ENCODE results near the gene ASRGL1. TPM values are rescaled to one million over a fixed set of nuclear protein-coding genes. Genes with fewer than 3 reads are reported as not detected.

ASRGL1 gene
- total and polyA plus RNA-seq, 4 donors, result 3.7 to 15.2 (median 8.1) TPM

DNA sequence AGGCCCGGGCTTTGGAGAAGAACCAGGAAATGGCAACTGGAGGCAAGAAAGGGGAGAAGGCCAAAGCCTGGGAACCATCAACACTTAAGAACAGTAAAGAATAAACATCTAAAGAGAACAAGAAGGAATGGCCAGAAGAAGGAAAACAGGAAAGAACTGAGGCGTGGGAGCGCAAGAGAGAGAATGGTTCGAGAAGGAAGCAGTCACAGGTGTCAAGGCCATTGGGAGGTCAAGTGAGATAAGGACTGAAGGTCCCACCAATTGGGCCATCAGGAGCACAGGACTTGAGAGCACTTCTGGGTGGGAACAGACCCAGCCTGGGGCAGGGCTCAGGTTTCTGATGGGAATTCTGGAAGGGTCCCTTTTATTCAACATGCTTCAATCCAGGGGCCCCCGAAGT lies 80.9 kb downstream of the ASRGL1 start:
- H3K4me3 ChIP-seq (ENCODE audit: low read depth in 1 of 3, low read length in 3 of 3), result no peak overlapping the region
- no peak for DNase-seq (ENCODE audit: low spot score)
- WGBS, result 86% methylated on average over 5 of the region's 5 CpGs

DNA sequence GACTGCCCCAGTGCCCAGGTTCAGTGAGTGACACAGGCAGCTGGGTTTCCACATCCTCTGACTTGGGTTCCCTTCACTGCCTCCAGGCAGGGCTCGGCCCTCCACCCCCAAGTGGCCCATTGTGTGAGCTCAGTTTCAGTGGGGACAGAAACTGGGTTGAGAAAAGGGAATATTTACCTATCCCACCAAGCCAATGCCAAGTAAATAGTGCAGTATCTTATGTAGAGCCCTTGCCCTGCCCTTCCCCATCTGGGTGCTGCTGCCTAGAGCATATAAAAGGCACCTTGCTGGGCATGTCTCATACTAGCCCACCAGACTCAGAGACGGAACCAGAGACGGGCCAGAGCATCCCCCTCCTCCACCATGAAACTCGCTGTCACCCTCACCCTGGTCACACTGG lies 81.5 kb downstream of the ASRGL1 start, which contains the start of gene SCGB1A1:
SCGB1A1 (plus strand) TSS at position 301 of the 400 bp plus-strand sequence; CDS start at position 364, 63 bp downstream.
- no peak within 1 kb of the TSS for H3K9ac ChIP-seq (ENCODE audit: low read depth in 1 of 2, low read length in 2 of 2)
- DNase-seq (ENCODE audit: low spot score), result no peak
- H3K27ac ChIP-seq (ENCODE audit: low read depth in 1 of 2, low read length in 2 of 2), result peak within 1 kb of the TSS in 1 of 2 donors; percentile 20
- no peaks in the 10 kb centered on the region for H3K27me3 ChIP-seq (ENCODE audit: control insufficient read depth in 4 of 4, insufficient read depth in 4 of 4, low read length in 3 of 4)
- WGBS, result 73% methylated on average over 4 of the region's 4 CpGs
- no peaks in the 10 kb centered on the region for H3K36me3 ChIP-seq (ENCODE audit: control insufficient read depth in 4 of 4, insufficient read depth in 3 of 4, low read depth in 1 of 4, low read length in 3 of 4)
- no peak within 1 kb of the TSS for H3K4me3 ChIP-seq (ENCODE audit: low read depth in 1 of 3, low read length in 3 of 3)
- H3K4me1 ChIP-seq (ENCODE audit: control insufficient read depth in 4 of 4, insufficient read depth in 4 of 4, low read length in 3 of 4), result no peaks in the 10 kb centered on the region
- H3K9me3 ChIP-seq (ENCODE audit: control insufficient read depth in 4 of 4, low read length in 3 of 4), result no peaks in the 10 kb centered on the region
- TF ChIP-seq, protein P1, sequence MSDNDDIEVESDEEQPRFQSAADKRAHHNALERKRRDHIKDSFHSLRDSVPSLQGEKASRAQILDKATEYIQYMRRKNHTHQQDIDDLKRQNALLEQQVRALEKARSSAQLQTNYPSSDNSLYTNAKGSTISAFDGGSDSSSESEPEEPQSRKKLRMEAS (IDR thresholded peaks at IDR 0.05), result no peak
- TF ChIP-seq HNF4A (conservative IDR thresholded peaks at IDR 0.05) (no peak), YY1 (IDR thresholded peaks at IDR 0.05) (no peak), HNF4G (IDR thresholded peaks at IDR 0.05) (no peak), NR2F2 (IDR thresholded peaks at IDR 0.05) (no peak)
- TF ChIP-seq, protein P2, sequence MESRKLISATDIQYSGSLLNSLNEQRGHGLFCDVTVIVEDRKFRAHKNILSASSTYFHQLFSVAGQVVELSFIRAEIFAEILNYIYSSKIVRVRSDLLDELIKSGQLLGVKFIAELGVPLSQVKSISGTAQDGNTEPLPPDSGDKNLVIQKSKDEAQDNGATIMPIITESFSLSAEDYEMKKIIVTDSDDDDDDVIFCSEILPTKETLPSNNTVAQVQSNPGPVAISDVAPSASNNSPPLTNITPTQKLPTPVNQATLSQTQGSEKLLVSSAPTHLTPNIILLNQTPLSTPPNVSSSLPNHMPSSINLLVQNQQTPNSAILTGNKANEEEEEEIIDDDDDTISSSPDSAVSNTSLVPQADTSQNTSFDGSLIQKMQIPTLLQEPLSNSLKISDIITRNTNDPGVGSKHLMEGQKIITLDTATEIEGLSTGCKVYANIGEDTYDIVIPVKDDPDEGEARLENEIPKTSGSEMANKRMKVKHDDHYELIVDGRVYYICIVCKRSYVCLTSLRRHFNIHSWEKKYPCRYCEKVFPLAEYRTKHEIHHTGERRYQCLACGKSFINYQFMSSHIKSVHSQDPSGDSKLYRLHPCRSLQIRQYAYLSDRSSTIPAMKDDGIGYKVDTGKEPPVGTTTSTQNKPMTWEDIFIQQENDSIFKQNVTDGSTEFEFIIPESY (IDR thresholded peaks at IDR 0.05), result no peak

More for the DNA sequence above, 80.9 kb downstream of the ASRGL1 start:
- H3K27me3 ChIP-seq (ENCODE audit: control insufficient read depth in 4 of 4, insufficient read depth in 4 of 4, low read length in 3 of 4), result no peaks in the 10 kb centered on the region
- no peaks in the 10 kb centered on the region for H3K4me1 ChIP-seq (ENCODE audit: control insufficient read depth in 4 of 4, insufficient read depth in 4 of 4, low read length in 3 of 4)
- H3K36me3 ChIP-seq (ENCODE audit: control insufficient read depth in 4 of 4, insufficient read depth in 3 of 4, low read depth in 1 of 4, low read length in 3 of 4), result no peaks in the 10 kb centered on the region
- H3K27ac ChIP-seq (ENCODE audit: low read depth in 1 of 2, low read length in 2 of 2), result no peak overlapping the region
- TF ChIP-seq SP1 (IDR thresholded peaks at IDR 0.05) (no peak), NR2F2 (IDR thresholded peaks at IDR 0.05) (no peak), HNF4G (IDR thresholded peaks at IDR 0.05) (no peak), RAD21 (IDR thresholded peaks at IDR 0.05) (no peak), YY1 (IDR thresholded peaks at IDR 0.05) (no peak), FOXA2 (IDR thresholded peaks at IDR 0.05) (no peak), EGR1 (IDR thresholded peaks at IDR 0.05; ENCODE audit: low read depth in 2 of 2) (no peak), GABPA (IDR thresholded peaks at IDR 0.05 in 1 of 2, conservative IDR thresholded peaks at IDR 0.05 in 1 of 2) (no peak), JUND (IDR thresholded peaks at IDR 0.05) (no peak)
- TF ChIP-seq, protein P3, sequence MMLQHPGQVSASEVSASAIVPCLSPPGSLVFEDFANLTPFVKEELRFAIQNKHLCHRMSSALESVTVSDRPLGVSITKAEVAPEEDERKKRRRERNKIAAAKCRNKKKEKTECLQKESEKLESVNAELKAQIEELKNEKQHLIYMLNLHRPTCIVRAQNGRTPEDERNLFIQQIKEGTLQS (IDR thresholded peaks at IDR 0.05), result no peak
- TF ChIP-seq, protein P4, sequence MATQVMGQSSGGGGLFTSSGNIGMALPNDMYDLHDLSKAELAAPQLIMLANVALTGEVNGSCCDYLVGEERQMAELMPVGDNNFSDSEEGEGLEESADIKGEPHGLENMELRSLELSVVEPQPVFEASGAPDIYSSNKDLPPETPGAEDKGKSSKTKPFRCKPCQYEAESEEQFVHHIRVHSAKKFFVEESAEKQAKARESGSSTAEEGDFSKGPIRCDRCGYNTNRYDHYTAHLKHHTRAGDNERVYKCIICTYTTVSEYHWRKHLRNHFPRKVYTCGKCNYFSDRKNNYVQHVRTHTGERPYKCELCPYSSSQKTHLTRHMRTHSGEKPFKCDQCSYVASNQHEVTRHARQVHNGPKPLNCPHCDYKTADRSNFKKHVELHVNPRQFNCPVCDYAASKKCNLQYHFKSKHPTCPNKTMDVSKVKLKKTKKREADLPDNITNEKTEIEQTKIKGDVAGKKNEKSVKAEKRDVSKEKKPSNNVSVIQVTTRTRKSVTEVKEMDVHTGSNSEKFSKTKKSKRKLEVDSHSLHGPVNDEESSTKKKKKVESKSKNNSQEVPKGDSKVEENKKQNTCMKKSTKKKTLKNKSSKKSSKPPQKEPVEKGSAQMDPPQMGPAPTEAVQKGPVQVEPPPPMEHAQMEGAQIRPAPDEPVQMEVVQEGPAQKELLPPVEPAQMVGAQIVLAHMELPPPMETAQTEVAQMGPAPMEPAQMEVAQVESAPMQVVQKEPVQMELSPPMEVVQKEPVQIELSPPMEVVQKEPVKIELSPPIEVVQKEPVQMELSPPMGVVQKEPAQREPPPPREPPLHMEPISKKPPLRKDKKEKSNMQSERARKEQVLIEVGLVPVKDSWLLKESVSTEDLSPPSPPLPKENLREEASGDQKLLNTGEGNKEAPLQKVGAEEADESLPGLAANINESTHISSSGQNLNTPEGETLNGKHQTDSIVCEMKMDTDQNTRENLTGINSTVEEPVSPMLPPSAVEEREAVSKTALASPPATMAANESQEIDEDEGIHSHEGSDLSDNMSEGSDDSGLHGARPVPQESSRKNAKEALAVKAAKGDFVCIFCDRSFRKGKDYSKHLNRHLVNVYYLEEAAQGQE (IDR thresholded peaks at IDR 0.05), result no peak
- TF ChIP-seq, protein P2 (IDR thresholded peaks at IDR 0.05), result no peak
- TF ChIP-seq, protein P5, sequence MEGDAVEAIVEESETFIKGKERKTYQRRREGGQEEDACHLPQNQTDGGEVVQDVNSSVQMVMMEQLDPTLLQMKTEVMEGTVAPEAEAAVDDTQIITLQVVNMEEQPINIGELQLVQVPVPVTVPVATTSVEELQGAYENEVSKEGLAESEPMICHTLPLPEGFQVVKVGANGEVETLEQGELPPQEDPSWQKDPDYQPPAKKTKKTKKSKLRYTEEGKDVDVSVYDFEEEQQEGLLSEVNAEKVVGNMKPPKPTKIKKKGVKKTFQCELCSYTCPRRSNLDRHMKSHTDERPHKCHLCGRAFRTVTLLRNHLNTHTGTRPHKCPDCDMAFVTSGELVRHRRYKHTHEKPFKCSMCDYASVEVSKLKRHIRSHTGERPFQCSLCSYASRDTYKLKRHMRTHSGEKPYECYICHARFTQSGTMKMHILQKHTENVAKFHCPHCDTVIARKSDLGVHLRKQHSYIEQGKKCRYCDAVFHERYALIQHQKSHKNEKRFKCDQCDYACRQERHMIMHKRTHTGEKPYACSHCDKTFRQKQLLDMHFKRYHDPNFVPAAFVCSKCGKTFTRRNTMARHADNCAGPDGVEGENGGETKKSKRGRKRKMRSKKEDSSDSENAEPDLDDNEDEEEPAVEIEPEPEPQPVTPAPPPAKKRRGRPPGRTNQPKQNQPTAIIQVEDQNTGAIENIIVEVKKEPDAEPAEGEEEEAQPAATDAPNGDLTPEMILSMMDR (IDR thresholded peaks at IDR 0.05; ENCODE audit: low read depth, low read length, missing input control), result no peak
- TF ChIP-seq, protein P1 (IDR thresholded peaks at IDR 0.05), result no peak
- no peaks in the 10 kb centered on the region for H3K9me3 ChIP-seq (ENCODE audit: control insufficient read depth in 4 of 4, low read length in 3 of 4)
- no peak overlapping the region for H3K9ac ChIP-seq (ENCODE audit: low read depth in 1 of 2, low read length in 2 of 2)
